Parathyroid adenoma (tissue), 2 donors: ENCODE data around the gene LEF1.

ENCODE experiments used
- H2AFZ ChIP-seq: fragments of 300-600 bp; sonication (generic); one replicate; pipeline ENCODE4 v1.7.0; 2017; ENCODE audit warnings: antibody characterized with exemption, mild to moderate bottlenecking
- H3K27ac ChIP-seq: fragments of 300-600 bp; sonication (generic); one replicate; pipeline ENCODE4 v1.7.0; 2017
- H3K27me3 ChIP-seq: fragments of 300-600 bp; sonication (generic); one replicate; pipeline ENCODE4 v1.7.0; 2017; ENCODE audit warnings: low read length; ENCODE audit not compliant: control insufficient read depth, insufficient read depth
- H3K36me3 ChIP-seq: fragments of 300-600 bp; sonication (generic); one replicate; pipeline ENCODE4 v1.7.0; 2017; ENCODE audit warnings: low read length; ENCODE audit not compliant: control insufficient read depth, insufficient read depth
- H3K4me1 ChIP-seq: fragments of 300-600 bp; sonication (generic); one replicate; pipeline ENCODE4 v1.7.0; 2017; ENCODE audit warnings: control low read depth
- H3K4me2 ChIP-seq: fragments of 300-600 bp; sonication (generic); one replicate; pipeline ENCODE4 v1.7.0; 2017; ENCODE audit warnings: low read length
- H3K4me3 ChIP-seq: fragments of 300-600 bp; sonication (generic); one replicate; pipeline ENCODE4 v1.7.0; 2017; ENCODE audit warnings: low read depth, low read length
- H3K79me2 ChIP-seq: fragments of 300-600 bp; sonication (generic); one replicate; pipeline ENCODE4 v1.7.0; 2017; ENCODE audit warnings: control low read depth
- H3K9ac ChIP-seq: fragments of 300-600 bp; sonication (generic); one replicate; pipeline ENCODE4 v1.7.0; 2017; ENCODE audit warnings: mild to moderate bottlenecking
- H3K9me3 ChIP-seq: fragments of 300-600 bp; sonication (generic); one replicate; pipeline ENCODE4 v1.7.0; 2017; ENCODE audit warnings: low read length; ENCODE audit not compliant: control insufficient read depth
- TF ChIP-seq, protein P1 (sequence below): fragments of 300-600 bp; sonication (generic); IDR thresholded peaks from one replicate; pipeline ENCODE4 v1.7.0; 2017; ENCODE audit warnings: antibody characterized with exemption, mild to moderate bottlenecking
- donor health status: primary hyperparathyroidism.

The LEF1 gene

DNA sequence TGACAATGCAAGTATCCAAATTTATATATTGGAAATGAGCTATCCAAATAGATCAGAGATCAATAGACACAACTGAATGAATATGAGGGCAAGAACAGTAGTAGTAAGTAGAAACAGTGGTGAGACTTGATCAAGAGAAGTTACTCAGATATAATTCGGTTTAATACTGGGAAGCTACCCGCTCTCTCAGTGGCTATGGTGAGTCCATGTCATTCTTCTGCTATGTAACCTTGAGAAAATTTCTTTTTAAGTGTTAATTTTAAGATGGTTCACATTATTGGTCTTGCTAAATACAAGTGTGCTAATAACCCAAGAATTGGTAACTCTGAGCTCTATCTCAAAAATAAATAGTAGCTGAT is 53.6 kb downstream of the LEF1 start:
- H3K4me3 ChIP-seq = no peak overlapping the region
- H3K4me1 ChIP-seq = no peaks in the 10 kb centered on the region
- H3K9me3 ChIP-seq = no peaks in the 10 kb centered on the region
- H3K27me3 ChIP-seq = no peaks in the 10 kb centered on the region
- H2AFZ ChIP-seq = no peak overlapping the region
- H3K27ac ChIP-seq = no peak overlapping the region
- H3K4me2 ChIP-seq = no peak overlapping the region
- TF ChIP-seq, protein P1, sequence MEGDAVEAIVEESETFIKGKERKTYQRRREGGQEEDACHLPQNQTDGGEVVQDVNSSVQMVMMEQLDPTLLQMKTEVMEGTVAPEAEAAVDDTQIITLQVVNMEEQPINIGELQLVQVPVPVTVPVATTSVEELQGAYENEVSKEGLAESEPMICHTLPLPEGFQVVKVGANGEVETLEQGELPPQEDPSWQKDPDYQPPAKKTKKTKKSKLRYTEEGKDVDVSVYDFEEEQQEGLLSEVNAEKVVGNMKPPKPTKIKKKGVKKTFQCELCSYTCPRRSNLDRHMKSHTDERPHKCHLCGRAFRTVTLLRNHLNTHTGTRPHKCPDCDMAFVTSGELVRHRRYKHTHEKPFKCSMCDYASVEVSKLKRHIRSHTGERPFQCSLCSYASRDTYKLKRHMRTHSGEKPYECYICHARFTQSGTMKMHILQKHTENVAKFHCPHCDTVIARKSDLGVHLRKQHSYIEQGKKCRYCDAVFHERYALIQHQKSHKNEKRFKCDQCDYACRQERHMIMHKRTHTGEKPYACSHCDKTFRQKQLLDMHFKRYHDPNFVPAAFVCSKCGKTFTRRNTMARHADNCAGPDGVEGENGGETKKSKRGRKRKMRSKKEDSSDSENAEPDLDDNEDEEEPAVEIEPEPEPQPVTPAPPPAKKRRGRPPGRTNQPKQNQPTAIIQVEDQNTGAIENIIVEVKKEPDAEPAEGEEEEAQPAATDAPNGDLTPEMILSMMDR = no peak
- no peak overlapping the region for H3K9ac ChIP-seq
- H3K36me3 ChIP-seq = no peaks in the 10 kb centered on the region
- H3K79me2 ChIP-seq = no peaks in the 10 kb centered on the region

DNA sequence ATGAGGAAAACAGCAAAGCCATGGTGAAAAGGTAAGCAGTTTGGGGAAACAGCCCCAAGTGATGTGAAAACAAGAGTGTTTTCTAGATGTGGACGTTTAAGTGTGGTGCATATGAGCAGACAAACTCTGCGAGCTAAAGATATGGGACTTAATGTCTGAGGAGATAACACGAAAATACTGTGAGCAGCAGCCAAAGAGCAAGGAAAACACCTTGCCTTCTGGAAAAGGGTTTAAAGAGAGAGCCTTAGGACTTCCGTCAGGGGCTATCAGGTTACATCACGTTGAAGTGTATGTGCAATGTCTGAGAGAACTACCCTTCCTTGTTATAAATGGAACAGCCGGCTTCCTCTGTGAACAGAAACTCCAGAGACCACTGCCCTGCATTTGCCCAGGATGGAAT is 54.2 kb downstream of the LEF1 start:
- Histone ChIP-seq H3K27ac (no peak overlapping the region), H3K9me3 (no peaks in the 10 kb centered on the region), H3K9ac (no peak overlapping the region), H3K79me2 (no peaks in the 10 kb centered on the region), H3K4me1 (no peaks in the 10 kb centered on the region), H3K36me3 (no peaks in the 10 kb centered on the region), H3K27me3 (no peaks in the 10 kb centered on the region), H3K4me2 (no peak overlapping the region), H3K4me3 (no peak overlapping the region), H2AFZ (no peak overlapping the region)
- TF ChIP-seq, protein P1 = no peak

DNA sequence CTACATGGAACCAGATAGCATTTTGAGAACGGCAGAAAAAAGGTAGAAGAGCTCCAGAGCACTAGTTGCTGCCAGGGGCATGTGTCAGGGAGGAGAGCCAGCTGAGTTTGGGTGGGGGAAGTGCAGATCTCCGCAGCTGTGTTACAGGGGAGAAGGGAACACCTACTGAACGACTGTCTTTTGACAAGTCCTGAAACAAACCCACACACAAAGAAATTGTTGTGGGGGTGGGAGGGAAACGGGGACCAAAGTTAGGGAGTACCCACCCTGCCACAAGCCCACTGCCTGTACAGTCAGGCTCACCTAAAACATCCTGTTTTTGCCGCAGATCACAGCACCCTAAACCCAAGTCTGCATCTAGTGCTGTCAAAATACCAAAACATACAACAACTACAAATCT is 55.5 kb downstream of the LEF1 start:
- H3K36me3 ChIP-seq = no peaks in the 10 kb centered on the region
- H3K27me3 ChIP-seq = no peaks in the 10 kb centered on the region
- no peak overlapping the region for H3K27ac ChIP-seq
- no peak overlapping the region for H2AFZ ChIP-seq
- no peaks in the 10 kb centered on the region for H3K9me3 ChIP-seq
- no peak overlapping the region for H3K4me3 ChIP-seq
- TF ChIP-seq, protein P1 = no peak
- no peaks in the 10 kb centered on the region for H3K79me2 ChIP-seq
- no peak overlapping the region for H3K9ac ChIP-seq
- H3K4me1 ChIP-seq = no peaks in the 10 kb centered on the region
- no peak overlapping the region for H3K4me2 ChIP-seq

DNA sequence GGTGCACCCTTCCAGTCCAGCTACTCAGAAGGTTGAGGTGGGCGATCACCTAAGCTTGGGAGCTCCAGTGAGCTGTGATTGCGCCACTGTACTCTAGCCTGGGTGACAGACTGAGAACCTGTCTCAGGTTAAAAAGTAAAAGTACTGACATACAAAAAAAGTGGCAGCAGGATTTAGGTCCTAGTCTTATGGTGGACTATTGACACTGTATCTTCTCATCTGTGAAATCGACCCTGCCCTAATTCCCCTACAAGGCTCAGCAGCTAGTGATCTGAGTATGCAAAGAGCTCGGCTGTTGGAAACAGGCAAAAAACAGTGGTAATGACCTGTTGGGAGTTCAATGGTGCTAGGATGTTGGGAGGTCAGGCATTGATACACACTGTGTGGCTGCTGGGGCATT is 57.0 kb downstream of the LEF1 start:
- Histone ChIP-seq H3K4me1 (no peaks in the 10 kb centered on the region), H3K27ac (no peak overlapping the region)
- TF ChIP-seq, protein P1 = no peak

DNA sequence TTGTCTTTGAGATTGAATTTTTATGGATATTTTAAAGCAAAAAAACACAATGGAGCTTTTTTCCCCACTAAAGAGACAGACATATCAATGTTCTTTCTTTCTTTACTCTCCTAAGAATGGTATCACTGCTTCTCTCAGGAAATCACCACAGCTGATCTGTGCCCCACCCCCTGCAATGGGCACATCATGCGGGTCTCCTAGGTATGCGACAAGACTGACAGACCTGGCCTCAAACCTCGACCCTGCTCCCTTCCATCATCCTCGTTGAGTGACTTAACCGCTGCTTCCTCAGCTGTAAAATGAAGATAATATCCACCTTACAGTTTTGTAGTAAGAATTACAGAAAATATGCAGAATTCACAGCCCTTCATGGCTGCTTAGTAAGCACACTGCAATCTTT is 58.3 kb downstream of the LEF1 start:
- Histone ChIP-seq H2AFZ (no peak overlapping the region), H3K9ac (no peak overlapping the region), H3K4me1 (no peaks in the 10 kb centered on the region), H3K79me2 (no peaks in the 10 kb centered on the region), H3K36me3 (no peaks in the 10 kb centered on the region), H3K4me3 (no peak overlapping the region), H3K27me3 (no peaks in the 10 kb centered on the region), H3K9me3 (no peaks in the 10 kb centered on the region), H3K4me2 (no peak overlapping the region), H3K27ac (no peak overlapping the region)
- TF ChIP-seq, protein P1 = no peak

More for the DNA sequence above, 57.0 kb downstream of the LEF1 start:
- H3K79me2 ChIP-seq = no peaks in the 10 kb centered on the region
- H3K9me3 ChIP-seq = no peaks in the 10 kb centered on the region
- no peaks in the 10 kb centered on the region for H3K36me3 ChIP-seq
- H3K4me2 ChIP-seq = no peak overlapping the region
- H3K27me3 ChIP-seq = no peaks in the 10 kb centered on the region
- H3K4me3 ChIP-seq = no peak overlapping the region
- no peak overlapping the region for H3K9ac ChIP-seq
- no peak overlapping the region for H2AFZ ChIP-seq
